BLaER1 treated with 17β-estradiol and CSF1 and Interleukin-3, amounts not matched to agents 10 nM and 100 nM (cell line): ENCODE data around the gene CAMK1G.

Experiments used
- H3K27ac ChIP-seq, 11 experiments: shearing (Covaris generic); formaldehyde crosslinking; 2 replicates each; pipeline ENCODE4 v1.8.1; 2022
- H3K27me3 ChIP-seq, 11 experiments: shearing (Covaris generic); formaldehyde crosslinking; 2 replicates each; pipeline ENCODE4 v1.8.1; 2022
- H3K36me3 ChIP-seq, 11 experiments: shearing (Covaris generic); formaldehyde crosslinking; 2 replicates each; pipeline ENCODE4 v1.8.1; 2022
- H3K4me1 ChIP-seq, 10 experiments: shearing (Covaris generic); formaldehyde crosslinking; 2 replicates each; pipeline ENCODE4 v1.8.1; 2022
- H3K4me2 ChIP-seq, 11 experiments: shearing (Covaris generic); formaldehyde crosslinking; 2 replicates each; pipeline ENCODE4 v1.8.1; 2022
- H3K4me3 ChIP-seq, 10 experiments: shearing (Covaris generic); formaldehyde crosslinking; 2 replicates each; pipeline ENCODE4 v1.8.1; 2022
- H3K9ac ChIP-seq, 11 experiments: shearing (Covaris generic); formaldehyde crosslinking; 2 replicates each; pipeline ENCODE4 v1.8.1; 2022
- H3K9me3 ChIP-seq, 11 experiments: shearing (Covaris generic); formaldehyde crosslinking; replicated peaks in 1 of 11; 2 replicates each; pipeline ENCODE4 v1.8.1; 2022
- H4K20me1 ChIP-seq, 11 experiments: shearing (Covaris generic); formaldehyde crosslinking; 2 replicates each; pipeline ENCODE4 v1.8.1; 2022
- Cebpa-rat ChIP-seq, 11 experiments: shearing (Covaris generic); IDR thresholded peaks; 2 replicates each; pipeline ENCODE4 v1.8.1; 2022

The CAMK1G gene

DNA sequence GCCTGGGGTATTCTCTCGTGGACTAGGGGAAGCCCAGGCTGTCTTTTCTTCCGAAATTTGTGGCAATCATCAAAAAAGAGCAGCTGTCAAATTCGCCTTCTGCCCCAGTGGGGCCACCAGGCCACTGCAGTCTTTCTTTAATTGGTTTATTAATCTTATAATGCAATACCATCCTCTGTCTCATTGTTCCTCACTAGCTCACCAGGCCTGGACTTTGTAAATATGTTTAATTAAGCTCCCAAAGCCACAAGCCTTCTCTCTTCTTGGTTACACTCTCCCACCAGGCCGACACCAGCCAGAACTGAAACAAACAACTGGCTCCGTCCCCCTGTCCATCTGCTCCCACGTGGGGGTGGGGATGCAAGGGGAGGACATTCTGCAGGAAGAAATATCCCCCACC, 22.0 kb upstream of the CAMK1G start:
- Histone ChIP-seq H3K9me3 (no peaks in the 10 kb centered on the region), H4K20me1 (no peaks in the 10 kb centered on the region), H3K36me3 (no peaks in the 10 kb centered on the region), H3K9ac (no peak overlapping the region), H3K27me3 (no peaks in the 10 kb centered on the region), H3K27ac (no peak overlapping the region), H3K4me2 (no peak overlapping the region), H3K4me1 (no peaks in the 10 kb centered on the region), H3K4me3 (no peak overlapping the region)
- TF ChIP-seq Cebpa-rat (IDR thresholded peaks at IDR 0.05), result no peak

DNA sequence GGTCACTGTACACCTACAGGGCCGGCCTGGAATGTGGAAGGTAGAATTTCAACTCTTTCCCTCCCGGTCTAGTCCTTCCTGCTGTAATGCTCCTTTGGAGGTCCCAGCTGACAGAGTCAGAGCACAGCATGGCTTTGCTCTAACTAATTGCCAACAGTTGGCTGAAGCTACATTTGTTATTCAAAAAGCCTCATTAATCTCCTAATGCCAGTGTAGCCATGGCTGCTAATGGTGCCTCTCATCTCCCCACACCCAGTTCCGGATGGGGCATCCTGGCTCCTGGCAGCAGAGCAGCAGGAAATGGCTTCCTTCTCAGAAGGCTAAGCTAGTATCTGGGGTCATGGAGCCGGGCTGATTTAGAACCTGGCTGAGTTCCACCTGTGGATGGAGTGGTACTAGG, 18.7 kb upstream of the CAMK1G start:
- Histone ChIP-seq H3K36me3 (no peaks in the 10 kb centered on the region), H4K20me1 (no peaks in the 10 kb centered on the region), H3K4me1 (peaks cover 0 to 5% (median 4%) of the 10 kb centered on the region in 10 experiments; a peak in 9 of 20 replicates), H3K27ac (no peak overlapping the region), H3K9ac (no peak overlapping the region), H3K4me3 (no peak overlapping the region), H3K27me3 (no peaks in the 10 kb centered on the region), H3K9me3 (no peaks in the 10 kb centered on the region), H3K4me2 (no peak overlapping the region)
- TF ChIP-seq Cebpa-rat (IDR thresholded peaks at IDR 0.05), result no peak

- TF ChIP-seq Cebpa-rat (IDR thresholded peaks at IDR 0.05), result no peak
- Histone ChIP-seq H3K9me3 (no peaks in the 10 kb centered on the region), H4K20me1 (no peaks in the 10 kb centered on the region), H3K27me3 (no peaks in the 10 kb centered on the region), H3K4me3 (no peak overlapping the region), H3K36me3 (no peaks in the 10 kb centered on the region), H3K27ac (no peak overlapping the region), H3K9ac (no peak overlapping the region), H3K4me1 (peaks cover 0 to 13% (median 9%) of the 10 kb centered on the region in 10 experiments; a peak in 10 of 20 replicates), H3K4me2 (no peak overlapping the region)
Observed at GRCh38 chr1:209565759-209566678, 17.5 kb upstream of the CAMK1G start.

- Histone ChIP-seq H4K20me1 (no peaks in the 10 kb centered on the region), H3K4me1 (peaks cover 0 to 13% (median 9%) of the 10 kb centered on the region in 10 experiments; a peak in 10 of 20 replicates), H3K4me3 (no peak overlapping the region), H3K4me2 (no peak overlapping the region), H3K27me3 (no peaks in the 10 kb centered on the region), H3K27ac (no peak overlapping the region), H3K9me3 (no peaks in the 10 kb centered on the region), H3K36me3 (no peaks in the 10 kb centered on the region), H3K9ac (no peak overlapping the region)
- no peak for TF ChIP-seq Cebpa-rat (IDR thresholded peaks at IDR 0.05)
Observed at GRCh38 chr1:209567698-209568175, 15.8 kb upstream of the CAMK1G start.

DNA sequence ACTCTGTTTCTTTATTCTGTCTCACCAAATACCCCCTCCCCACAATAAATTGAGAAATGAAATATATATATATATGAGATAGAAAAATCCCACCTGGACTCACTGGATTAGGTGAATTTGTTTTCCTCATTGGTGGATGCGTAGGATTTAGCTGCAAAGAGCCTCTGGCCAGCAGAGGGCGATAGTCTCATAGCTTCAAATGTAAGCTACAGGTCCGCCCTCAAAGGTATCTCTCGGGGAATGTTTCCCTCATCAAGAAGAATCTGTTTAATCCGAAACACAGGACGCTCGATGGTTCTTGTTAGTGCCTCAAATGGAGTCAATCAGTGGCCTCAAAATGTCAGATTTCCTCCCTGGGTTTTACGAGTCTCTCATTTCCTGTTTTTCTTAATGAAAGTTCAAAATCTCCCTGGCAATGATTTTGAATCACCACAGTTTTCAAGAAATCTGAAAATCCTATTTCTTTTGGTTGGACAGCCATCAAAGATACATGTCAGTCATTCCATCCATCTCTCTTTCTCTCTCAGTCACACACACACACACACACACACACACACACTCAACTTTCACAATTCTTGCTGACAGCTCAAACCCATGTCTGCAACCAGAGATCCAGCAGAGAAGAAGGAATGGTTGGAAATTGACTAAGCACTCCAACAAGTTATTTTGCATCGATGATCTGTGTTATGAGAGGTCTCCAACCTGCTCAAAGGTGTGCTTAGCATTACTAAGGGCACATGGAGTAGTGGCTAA, 13.9 kb upstream of the CAMK1G start:
- Histone ChIP-seq H3K27me3 (no peaks in the 10 kb centered on the region), H3K9me3 (no peaks in the 10 kb centered on the region), H3K36me3 (no peaks in the 10 kb centered on the region), H3K9ac (peak overlapping the region in 2 of 11 experiments; percentile 23 to 41; a peak in 2 of 22 replicates), H4K20me1 (no peaks in the 10 kb centered on the region), H3K4me3 (peak overlapping the region in 1 of 10 experiments; percentile 28; a peak in 1 of 20 replicates), H3K4me1 (peaks cover 0 to 13% (median 9%) of the 10 kb centered on the region in 10 experiments; a peak in 10 of 20 replicates), H3K27ac (0 out of 22 replicates have a peak overlapping the region, but pooled peaks of 2 of the 11 experiments have one; percentile 22 to 39), H3K4me2 (peak overlapping the region; percentile 24 to 70 (median 44); a peak in 18 of 22 replicates)
- no peak for TF ChIP-seq Cebpa-rat (IDR thresholded peaks at IDR 0.05)

DNA sequence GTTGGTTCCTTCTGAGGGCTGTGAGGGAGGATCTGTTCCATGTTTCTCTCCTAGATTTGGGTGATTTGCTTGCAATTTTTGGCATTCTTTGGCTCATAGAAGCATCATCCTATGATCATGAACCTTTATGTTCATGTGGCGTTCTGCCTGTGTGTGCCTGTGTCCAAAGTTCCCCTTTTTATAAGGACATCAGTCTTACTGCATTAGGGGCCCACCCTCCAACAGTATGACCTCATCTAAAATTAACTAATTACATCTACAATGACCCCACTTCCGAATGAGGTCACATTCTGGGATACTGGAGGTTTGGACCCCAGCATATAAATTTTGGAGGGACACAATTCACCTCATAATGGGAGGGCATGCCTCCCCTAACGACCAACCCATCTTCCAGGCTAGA, 12.8 kb upstream of the CAMK1G start:
- no peak overlapping the region for H3K4me3 ChIP-seq

GRCh38 chr1:209576392-209577197, 6.9 kb upstream of the CAMK1G start:
- no peak overlapping the region for H3K4me3 ChIP-seq
- no peaks in the 10 kb centered on the region for H4K20me1 ChIP-seq
- H3K4me1 ChIP-seq, result no peaks in the 10 kb centered on the region
- no peaks in the 10 kb centered on the region for H3K36me3 ChIP-seq
- no peak overlapping the region for H3K27ac ChIP-seq
- H3K9ac ChIP-seq, result no peak overlapping the region
- TF ChIP-seq Cebpa-rat (IDR thresholded peaks at IDR 0.05), result no peak
- no peaks in the 10 kb centered on the region for H3K27me3 ChIP-seq
- no peaks in the 10 kb centered on the region for H3K9me3 ChIP-seq
- H3K4me2 ChIP-seq, result no peak overlapping the region

More for the DNA sequence above, 12.8 kb upstream of the CAMK1G start:
- Histone ChIP-seq H3K9ac (no peak overlapping the region), H4K20me1 (no peaks in the 10 kb centered on the region), H3K36me3 (no peaks in the 10 kb centered on the region), H3K4me1 (peaks cover 0 to 13% (median 9%) of the 10 kb centered on the region in 10 experiments; a peak in 10 of 20 replicates), H3K27me3 (no peaks in the 10 kb centered on the region), H3K4me2 (peak overlapping the region in 4 of 11 experiments; percentile 0 to 70 (median 32); a peak in 2 of 22 replicates), H3K9me3 (no peaks in the 10 kb centered on the region), H3K27ac (no peak overlapping the region)
- no peak for TF ChIP-seq Cebpa-rat (IDR thresholded peaks at IDR 0.05)

DNA sequence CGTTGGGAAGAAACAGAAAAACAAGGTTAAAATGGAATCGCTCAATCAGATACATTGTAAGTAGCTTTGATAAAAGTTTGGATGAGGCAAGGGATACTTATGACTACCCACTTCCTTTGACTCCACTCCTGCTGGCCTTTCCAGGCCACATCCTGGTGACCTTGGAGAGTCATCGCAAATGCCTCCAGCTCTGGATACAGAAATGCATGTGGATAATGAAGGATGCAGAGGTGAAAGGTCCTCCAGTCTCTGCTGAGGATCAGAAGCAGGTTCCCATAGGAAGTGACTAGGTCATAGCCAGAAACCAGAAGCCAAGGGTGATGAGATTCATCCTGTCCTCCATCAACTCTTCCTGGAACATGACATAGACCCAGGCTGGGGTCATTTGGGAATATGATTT, 6.2 kb upstream of the CAMK1G start:
- TF ChIP-seq Cebpa-rat (IDR thresholded peaks at IDR 0.05), result no peak
- Histone ChIP-seq H4K20me1 (no peaks in the 10 kb centered on the region), H3K27me3 (no peaks in the 10 kb centered on the region), H3K4me2 (no peak overlapping the region; a peak in 1 of 22 replicates), H3K4me1 (no peaks in the 10 kb centered on the region), H3K4me3 (no peak overlapping the region), H3K36me3 (no peaks in the 10 kb centered on the region), H3K9ac (no peak overlapping the region; a peak in 1 of 22 replicates), H3K9me3 (no peaks in the 10 kb centered on the region), H3K27ac (no peak overlapping the region)
